WERI-Rb-1 (cell line): ENCODE results near the gene DAB2IP.

ENCODE experiments used
- DNase-seq: peaks from one replicate; pipeline ENCODE4 v3.0.0-alpha.2; 2020
- H3K27ac ChIP-seq: fragments of 250-450 bp; sonication (Bioruptor Pico); 2 replicates; pipeline ENCODE4 v1.5.1; 2020; ENCODE audit warnings: mild to moderate bottlenecking, moderate library complexity
- H3K27me3 ChIP-seq: fragments of 250-450 bp; sonication (Bioruptor Pico); 2 replicates; pipeline ENCODE4 v1.5.1; 2021; ENCODE audit warnings: mild to moderate bottlenecking, low read depth, moderate library complexity; ENCODE audit not compliant: insufficient read depth, severe bottlenecking
- H3K36me3 ChIP-seq: fragments of 250-450 bp; sonication (Bioruptor Pico); 2 replicates; pipeline ENCODE4 v1.5.1; 2020; ENCODE audit warnings: mild to moderate bottlenecking, moderate library complexity
- H3K4me3 ChIP-seq: 2 replicates; pipeline ENCODE4 v1.5.1; 2011; ENCODE audit warnings: low read depth, mild to moderate bottlenecking, control low read depth, low read length
- H3K9me3 ChIP-seq: fragments of 250-450 bp; sonication (Bioruptor Pico); 2 replicates; pipeline ENCODE4 v1.5.1; 2021; ENCODE audit warnings: mild to moderate bottlenecking, moderate library complexity; ENCODE audit not compliant: severe bottlenecking
- TF ChIP-seq, protein P1 (sequence below): IDR thresholded peaks from 2 replicates; pipeline ENCODE4 v1.5.1; 2011; ENCODE audit warnings: low read depth, mild to moderate bottlenecking, control low read depth, inconsistent platforms, low read length

The DAB2IP gene

DNA sequence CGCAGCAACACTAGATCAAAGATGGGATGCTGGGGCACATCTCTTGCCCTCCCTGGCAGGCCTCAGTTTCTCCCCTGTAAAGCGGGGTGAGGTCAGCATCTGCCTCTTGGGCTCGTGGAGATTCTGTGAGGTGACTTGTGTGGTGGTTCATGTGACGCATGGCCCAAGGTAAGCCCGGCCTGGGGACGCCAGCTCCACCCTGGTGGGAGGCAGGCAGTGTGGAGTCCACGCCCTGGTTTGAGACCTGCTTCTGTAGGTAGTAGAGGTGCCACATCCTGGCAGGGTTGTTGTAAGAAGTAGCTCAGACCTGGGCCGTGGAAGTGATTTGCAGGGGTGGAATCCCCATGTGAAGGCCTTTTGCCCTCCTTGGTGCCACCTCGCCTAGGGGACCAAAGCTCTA is 101.5 kb downstream of the DAB2IP start:
- H3K27ac ChIP-seq, result no peak overlapping the region
- no peak for DNase-seq
- no peaks in the 10 kb centered on the region for H3K9me3 ChIP-seq
- no peak overlapping the region for H3K4me3 ChIP-seq
- H3K27me3 ChIP-seq, result no peaks in the 10 kb centered on the region
- TF ChIP-seq, protein P1, sequence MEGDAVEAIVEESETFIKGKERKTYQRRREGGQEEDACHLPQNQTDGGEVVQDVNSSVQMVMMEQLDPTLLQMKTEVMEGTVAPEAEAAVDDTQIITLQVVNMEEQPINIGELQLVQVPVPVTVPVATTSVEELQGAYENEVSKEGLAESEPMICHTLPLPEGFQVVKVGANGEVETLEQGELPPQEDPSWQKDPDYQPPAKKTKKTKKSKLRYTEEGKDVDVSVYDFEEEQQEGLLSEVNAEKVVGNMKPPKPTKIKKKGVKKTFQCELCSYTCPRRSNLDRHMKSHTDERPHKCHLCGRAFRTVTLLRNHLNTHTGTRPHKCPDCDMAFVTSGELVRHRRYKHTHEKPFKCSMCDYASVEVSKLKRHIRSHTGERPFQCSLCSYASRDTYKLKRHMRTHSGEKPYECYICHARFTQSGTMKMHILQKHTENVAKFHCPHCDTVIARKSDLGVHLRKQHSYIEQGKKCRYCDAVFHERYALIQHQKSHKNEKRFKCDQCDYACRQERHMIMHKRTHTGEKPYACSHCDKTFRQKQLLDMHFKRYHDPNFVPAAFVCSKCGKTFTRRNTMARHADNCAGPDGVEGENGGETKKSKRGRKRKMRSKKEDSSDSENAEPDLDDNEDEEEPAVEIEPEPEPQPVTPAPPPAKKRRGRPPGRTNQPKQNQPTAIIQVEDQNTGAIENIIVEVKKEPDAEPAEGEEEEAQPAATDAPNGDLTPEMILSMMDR, result no peak
- H3K36me3 ChIP-seq, result peaks cover 49% of the 10 kb centered on the region

GRCh38 chr9:121753802-121754654 is 102.6 kb downstream of the DAB2IP start:
- TF ChIP-seq, protein P1, result no peak

GRCh38 chr9:121754655-121755436 is 103.4 kb downstream of the DAB2IP start:
- H3K27ac ChIP-seq, result no peak overlapping the region
- TF ChIP-seq, protein P1, result no peak

More at GRCh38 chr9:121753802-121754654, 102.6 kb downstream of the DAB2IP start:
- Histone ChIP-seq H3K36me3 (peaks cover 56% of the 10 kb centered on the region), H3K27me3 (no peaks in the 10 kb centered on the region), H3K9me3 (no peaks in the 10 kb centered on the region), H3K4me3 (no peak overlapping the region), H3K27ac (no peak overlapping the region)
- no peak for DNase-seq

GRCh38 chr9:121755581-121755980 is 104.1 kb downstream of the DAB2IP start:
- peaks cover 63% of the 10 kb centered on the region for H3K36me3 ChIP-seq
- TF ChIP-seq, protein P1, result no peak
- no peak overlapping the region for H3K27ac ChIP-seq
- H3K27me3 ChIP-seq, result no peaks in the 10 kb centered on the region
- no peak for DNase-seq
- H3K4me3 ChIP-seq, result no peak overlapping the region
- no peaks in the 10 kb centered on the region for H3K9me3 ChIP-seq

More at GRCh38 chr9:121754655-121755436, 103.4 kb downstream of the DAB2IP start:
- H3K4me3 ChIP-seq, result no peak overlapping the region
- H3K36me3 ChIP-seq, result peaks cover 59% of the 10 kb centered on the region
- no peaks in the 10 kb centered on the region for H3K9me3 ChIP-seq
- no peaks in the 10 kb centered on the region for H3K27me3 ChIP-seq
- DNase-seq, result no peak

DNA sequence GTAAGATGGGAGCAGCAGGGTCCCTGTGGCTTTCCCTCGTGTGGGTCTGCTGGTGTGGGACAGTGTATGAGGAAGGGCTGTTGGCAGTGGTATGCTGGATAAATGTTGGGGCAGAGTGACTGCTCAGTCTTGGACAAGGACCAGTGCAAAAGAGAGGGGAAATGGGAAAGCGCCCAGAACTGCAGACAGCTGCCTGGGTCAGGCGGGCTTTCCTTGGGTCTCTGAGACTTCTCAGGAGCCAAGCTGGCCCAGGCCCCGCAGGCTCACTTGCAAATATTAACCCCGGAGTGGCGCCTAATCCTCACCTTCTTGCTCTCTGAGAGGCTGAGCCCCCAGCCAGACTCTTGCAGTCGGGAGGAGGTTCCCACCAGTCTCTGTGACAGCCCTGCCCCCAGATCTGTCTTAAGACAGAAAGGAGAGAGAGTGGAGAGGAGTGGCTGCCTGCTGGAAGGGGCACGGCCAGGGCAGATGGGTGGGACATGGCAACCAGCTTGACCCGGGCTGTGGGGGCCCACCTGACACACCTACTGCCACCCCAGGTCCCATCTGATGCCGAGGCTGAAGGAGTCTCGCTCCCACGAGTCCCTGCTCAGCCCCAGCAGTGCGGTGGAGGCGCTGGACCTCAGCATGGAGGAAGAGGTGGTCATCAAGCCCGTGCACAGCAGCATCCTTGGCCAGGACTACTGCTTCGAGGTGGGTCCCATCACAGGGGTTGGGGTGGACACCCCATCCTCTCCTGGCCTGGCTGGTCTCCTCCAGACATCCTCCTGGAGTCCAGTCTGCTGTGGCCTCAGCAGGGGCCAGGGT is 105.2 kb downstream of the DAB2IP start:
- H3K27me3 ChIP-seq, result no peaks in the 10 kb centered on the region
- H3K27ac ChIP-seq, result no peak overlapping the region
- TF ChIP-seq, protein P1, result no peak
- no peak overlapping the region for H3K4me3 ChIP-seq
- H3K9me3 ChIP-seq, result no peaks in the 10 kb centered on the region
- no peak for DNase-seq
- peaks cover 72% of the 10 kb centered on the region for H3K36me3 ChIP-seq
